Activated CD4-positive, alpha-beta memory T cell treated with anti-CD3 and anti-CD28 coated beads for 36 hours (primary cell): ENCODE data around the gene PSG7. TPM values are rescaled to one million over a fixed set of nuclear protein-coding genes. Genes with fewer than 3 reads are reported as not detected.
"Not testable (repeated sequence)": the region's sequence is repeated elsewhere in the genome, so short reads cannot be mapped to it uniquely, and the experiment has no call there.

Source experiments
- CTCF ChIA-PET: fragments of 350-600 bp; sonication (Branson Sonifier 250); formaldehyde crosslinking; loops from one replicate; lab custom pipeline; 2021; ENCODE audit warnings: antibody characterized with exemption, inconsistent platforms; lab: Charles Lee
- POLR2A ChIA-PET: fragments of 350-600 bp; sonication (Branson Sonifier 250); formaldehyde crosslinking; loops from one replicate; lab custom pipeline; 2021; ENCODE audit warnings: antibody characterized with exemption; lab: Charles Lee
- DNase-seq: peaks from one replicate; pipeline ENCODE4 v3.0.0-alpha.2; 2020
- H3K27ac Mint-ChIP-seq: one replicate; pipeline ENCODE4 v1.8.0; 2021; ENCODE audit warnings: mixed read lengths
- H3K27me3 Mint-ChIP-seq: one replicate; pipeline ENCODE4 v1.8.0; 2021; ENCODE audit warnings: mixed read lengths
- H3K36me3 Mint-ChIP-seq: one replicate; pipeline ENCODE4 v1.8.0; 2021; ENCODE audit warnings: mixed read lengths
- H3K4me1 Mint-ChIP-seq: one replicate; pipeline ENCODE4 v1.8.0; 2021; ENCODE audit warnings: low read depth, mixed read lengths
- H3K4me3 Mint-ChIP-seq: one replicate; pipeline ENCODE4 v1.8.0; 2021; ENCODE audit warnings: mild to moderate bottlenecking, mixed read lengths
- H3K9me3 Mint-ChIP-seq: one replicate; pipeline ENCODE4 v1.8.0; 2021; ENCODE audit warnings: mixed read lengths
- intact Hi-C: fragments of 100-400 bp; cut with micrococcal nuclease; formaldehyde crosslinking; loops from one replicate; pipeline ENCODE4 v1.15.1; 2023
- total RNA-seq, 2 experiments: library from RNA; stranded (reverse); gene quantifications; one replicate each; pipeline ENCODE4 v1.2.3, GENCODE V29; 2021

The PSG7 gene
- not detected for total RNA-seq

- H3K9me3 Mint-ChIP-seq, H3K36me3 Mint-ChIP-seq, H3K27ac Mint-ChIP-seq, H3K4me3 Mint-ChIP-seq, H3K4me1 Mint-ChIP-seq, intact Hi-C loops, POLR2A ChIA-PET, CTCF ChIA-PET, DNase-seq: not testable (repeated sequence)
- H3K27me3 Mint-ChIP-seq = peaks cover 12% of the 10 kb centered on the region
These were observed at the start of gene PSG7 for GRCh38 chr19:42937107-42937506. Gene PSG7 (minus strand): TSS chr19:42937207. CDS start chr19:42937076, 131 bp downstream.

- Mint-ChIP-seq H3K4me1 (no peaks in the 10 kb centered on the region), H3K27ac (no peak overlapping the region), H3K9me3 (peaks cover 4% of the 10 kb centered on the region), H3K36me3 (no peaks in the 10 kb centered on the region), H3K27me3 (peaks cover 13% of the 10 kb centered on the region), H3K4me3 (no peak overlapping the region)
- POLR2A ChIA-PET = no interaction called here
- CTCF ChIA-PET = no interaction called here
- intact Hi-C loops = no loop called here
- DNase-seq = no peak
These were observed 48.6 kb upstream of the PSG7 start for GRCh38 chr19:42985588-42985987.

GRCh38 chr19:42982111-42982510 lies 45.1 kb upstream of the PSG7 start:
- H3K36me3 Mint-ChIP-seq, H3K27me3 Mint-ChIP-seq, intact Hi-C loops, POLR2A ChIA-PET, H3K9me3 Mint-ChIP-seq, CTCF ChIA-PET, H3K27ac Mint-ChIP-seq, H3K4me3 Mint-ChIP-seq, H3K4me1 Mint-ChIP-seq, DNase-seq: not testable (repeated sequence)

- CTCF ChIA-PET, intact Hi-C loops, H3K27ac Mint-ChIP-seq, DNase-seq, POLR2A ChIA-PET, H3K36me3 Mint-ChIP-seq, H3K4me1 Mint-ChIP-seq, H3K4me3 Mint-ChIP-seq, H3K9me3 Mint-ChIP-seq, H3K27me3 Mint-ChIP-seq: not testable (repeated sequence)
These were observed 34.4 kb upstream of the PSG7 start for GRCh38 chr19:42971451-42971850.

GRCh38 chr19:42965176-42965575 lies 28.2 kb upstream of the PSG7 start:
- no peak for DNase-seq
- ChIA-PET CTCF (no interaction called here), POLR2A (no interaction called here)
- no peaks in the 10 kb centered on the region for H3K4me1 Mint-ChIP-seq
- H3K36me3 Mint-ChIP-seq = no peaks in the 10 kb centered on the region
- H3K27me3 Mint-ChIP-seq = peaks cover 9% of the 10 kb centered on the region
- no peaks in the 10 kb centered on the region for H3K9me3 Mint-ChIP-seq
- intact Hi-C loops = no loop called here
- no peak overlapping the region for H3K4me3 Mint-ChIP-seq
- no peak overlapping the region for H3K27ac Mint-ChIP-seq

GRCh38 chr19:42961119-42961518 lies 24.1 kb upstream of the PSG7 start:
- POLR2A ChIA-PET = no interaction called here
- no peak for DNase-seq
- intact Hi-C loops = no loop called here
- Mint-ChIP-seq H3K27ac (no peak overlapping the region), H3K36me3 (no peaks in the 10 kb centered on the region), H3K27me3 (peaks cover 6% of the 10 kb centered on the region), H3K9me3 (no peaks in the 10 kb centered on the region), H3K4me3 (no peak overlapping the region), H3K4me1 (no peaks in the 10 kb centered on the region)
- CTCF ChIA-PET = no interaction called here

- H3K4me3 Mint-ChIP-seq, POLR2A ChIA-PET, H3K27ac Mint-ChIP-seq: not testable (repeated sequence)
These were observed 15.1 kb upstream of the PSG7 start for GRCh38 chr19:42952126-42952525.

GRCh38 chr19:42951476-42951875 lies 14.5 kb upstream of the PSG7 start:
- intact Hi-C loops, H3K36me3 Mint-ChIP-seq, CTCF ChIA-PET, DNase-seq, H3K27ac Mint-ChIP-seq, H3K9me3 Mint-ChIP-seq, H3K4me3 Mint-ChIP-seq, H3K27me3 Mint-ChIP-seq, H3K4me1 Mint-ChIP-seq, POLR2A ChIA-PET: not testable (repeated sequence)

More at GRCh38 chr19:42952126-42952525, 15.1 kb upstream of the PSG7 start:
- DNase-seq, H3K27me3 Mint-ChIP-seq, intact Hi-C loops, H3K9me3 Mint-ChIP-seq, H3K4me1 Mint-ChIP-seq, CTCF ChIA-PET, H3K36me3 Mint-ChIP-seq: not testable (repeated sequence)

- H3K27me3 Mint-ChIP-seq = peaks cover 18% of the 10 kb centered on the region
- no peaks in the 10 kb centered on the region for H3K9me3 Mint-ChIP-seq
- CTCF ChIA-PET = no interaction called here
- no peaks in the 10 kb centered on the region for H3K36me3 Mint-ChIP-seq
- POLR2A ChIA-PET = no interaction called here
- intact Hi-C loops = no loop called here
- no peaks in the 10 kb centered on the region for H3K4me1 Mint-ChIP-seq
- DNase-seq = no peak
- no peak overlapping the region for H3K27ac Mint-ChIP-seq
- H3K4me3 Mint-ChIP-seq = no peak overlapping the region
These were observed 5.3 kb upstream of the PSG7 start for GRCh38 chr19:42942187-42942789.

GRCh38 chr19:42934726-42935125 lies 2.3 kb downstream of the PSG7 start:
- H3K4me3 Mint-ChIP-seq, POLR2A ChIA-PET, DNase-seq, H3K36me3 Mint-ChIP-seq, H3K27me3 Mint-ChIP-seq, intact Hi-C loops, H3K9me3 Mint-ChIP-seq, CTCF ChIA-PET, H3K27ac Mint-ChIP-seq, H3K4me1 Mint-ChIP-seq: not testable (repeated sequence)

- DNase-seq, intact Hi-C loops, H3K4me3 Mint-ChIP-seq, CTCF ChIA-PET, H3K36me3 Mint-ChIP-seq, POLR2A ChIA-PET, H3K4me1 Mint-ChIP-seq, H3K9me3 Mint-ChIP-seq, H3K27me3 Mint-ChIP-seq, H3K27ac Mint-ChIP-seq: not testable (repeated sequence)
These were observed 2.8 kb downstream of the PSG7 start for GRCh38 chr19:42934183-42934582.

- CTCF ChIA-PET = not testable (repeated sequence)
These were observed 3.6 kb downstream of the PSG7 start for GRCh38 chr19:42933412-42933811.

GRCh38 chr19:42932485-42933101 lies 4.4 kb downstream of the PSG7 start:
- POLR2A ChIA-PET, H3K4me1 Mint-ChIP-seq, intact Hi-C loops: not testable (repeated sequence)

More at GRCh38 chr19:42933412-42933811, 3.6 kb downstream of the PSG7 start:
- H3K27me3 Mint-ChIP-seq, H3K4me3 Mint-ChIP-seq, DNase-seq, H3K36me3 Mint-ChIP-seq, H3K4me1 Mint-ChIP-seq, H3K27ac Mint-ChIP-seq, H3K9me3 Mint-ChIP-seq, POLR2A ChIA-PET, intact Hi-C loops: not testable (repeated sequence)

More at GRCh38 chr19:42932485-42933101, 4.4 kb downstream of the PSG7 start:
- H3K36me3 Mint-ChIP-seq, H3K27me3 Mint-ChIP-seq, H3K4me3 Mint-ChIP-seq, H3K27ac Mint-ChIP-seq, H3K9me3 Mint-ChIP-seq, DNase-seq: not testable (repeated sequence)
- CTCF ChIA-PET = interaction anchor here (0.6 kb wide), 1 partner anchor 118 kb away, joined by 3 read pairs; no protein-coding TSS in a partner anchor
